ENCODE results near the gene NIP7. TPM values are rescaled to one million over a fixed set of nuclear protein-coding genes. Genes with fewer than 3 reads are reported as not detected.

Gene NIP7
- total RNA-seq, 1 experiment from 2014 or later, result 35.3 TPM

DNA sequence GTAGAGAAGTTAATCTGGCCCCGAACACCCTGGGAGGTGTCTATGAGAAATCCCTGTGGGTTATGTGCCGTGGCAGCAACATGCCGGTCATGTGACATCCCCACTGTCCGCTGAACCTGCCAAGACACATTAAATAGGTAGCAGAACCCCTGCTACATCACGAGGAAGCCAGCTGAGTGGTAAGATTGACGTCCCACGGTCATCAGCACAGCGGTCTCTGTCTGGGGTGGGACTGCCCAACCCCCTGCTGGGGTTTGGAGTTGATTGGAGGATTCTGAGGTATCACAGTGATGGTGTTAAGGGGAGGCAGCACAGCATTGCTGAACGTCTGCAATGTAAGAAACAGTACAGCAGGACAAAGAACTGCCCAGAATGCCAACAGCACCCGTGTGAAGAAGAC, 10.0 kb downstream of the NIP7 start:
- no peak overlapping the region for H3K27ac ChIP-seq (ENCODE audit: low read length)
- intact Hi-C loops (cut with micrococcal nuclease; ENCODE audit: unreplicated experiment) (no loop called here), in situ Hi-C loops (cut with HindIII; ENCODE audit: low pct_unique_long_range_greater_than_20kb, low sequenced_read_pairs) (no loop called here)
- POLR2A ChIA-PET, result no interaction called here
- no peaks in the 10 kb centered on the region for H3K4me1 ChIP-seq (ENCODE audit: control insufficient read depth, insufficient read depth, low read length)
- CTCF ChIA-PET, result no interaction called here
- TF ChIP-seq, protein P1, sequence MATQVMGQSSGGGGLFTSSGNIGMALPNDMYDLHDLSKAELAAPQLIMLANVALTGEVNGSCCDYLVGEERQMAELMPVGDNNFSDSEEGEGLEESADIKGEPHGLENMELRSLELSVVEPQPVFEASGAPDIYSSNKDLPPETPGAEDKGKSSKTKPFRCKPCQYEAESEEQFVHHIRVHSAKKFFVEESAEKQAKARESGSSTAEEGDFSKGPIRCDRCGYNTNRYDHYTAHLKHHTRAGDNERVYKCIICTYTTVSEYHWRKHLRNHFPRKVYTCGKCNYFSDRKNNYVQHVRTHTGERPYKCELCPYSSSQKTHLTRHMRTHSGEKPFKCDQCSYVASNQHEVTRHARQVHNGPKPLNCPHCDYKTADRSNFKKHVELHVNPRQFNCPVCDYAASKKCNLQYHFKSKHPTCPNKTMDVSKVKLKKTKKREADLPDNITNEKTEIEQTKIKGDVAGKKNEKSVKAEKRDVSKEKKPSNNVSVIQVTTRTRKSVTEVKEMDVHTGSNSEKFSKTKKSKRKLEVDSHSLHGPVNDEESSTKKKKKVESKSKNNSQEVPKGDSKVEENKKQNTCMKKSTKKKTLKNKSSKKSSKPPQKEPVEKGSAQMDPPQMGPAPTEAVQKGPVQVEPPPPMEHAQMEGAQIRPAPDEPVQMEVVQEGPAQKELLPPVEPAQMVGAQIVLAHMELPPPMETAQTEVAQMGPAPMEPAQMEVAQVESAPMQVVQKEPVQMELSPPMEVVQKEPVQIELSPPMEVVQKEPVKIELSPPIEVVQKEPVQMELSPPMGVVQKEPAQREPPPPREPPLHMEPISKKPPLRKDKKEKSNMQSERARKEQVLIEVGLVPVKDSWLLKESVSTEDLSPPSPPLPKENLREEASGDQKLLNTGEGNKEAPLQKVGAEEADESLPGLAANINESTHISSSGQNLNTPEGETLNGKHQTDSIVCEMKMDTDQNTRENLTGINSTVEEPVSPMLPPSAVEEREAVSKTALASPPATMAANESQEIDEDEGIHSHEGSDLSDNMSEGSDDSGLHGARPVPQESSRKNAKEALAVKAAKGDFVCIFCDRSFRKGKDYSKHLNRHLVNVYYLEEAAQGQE (IDR thresholded peaks at IDR 0.05; ENCODE audit: insufficient read depth in 1 of 2, low read depth in 2 of 2, low read length in 1 of 2), result no peak
- TF ChIP-seq SIN3A (IDR thresholded peaks at IDR 0.05; ENCODE audit: borderline replicate concordance, insufficient read depth, low read depth, low read length) (no peak), TCF7L2 (IDR thresholded peaks at IDR 0.05; ENCODE audit: low read depth, low read length) (no peak), POLR2AphosphoS5 (IDR thresholded peaks at IDR 0.05; ENCODE audit: low read depth, low read length) (no peak)
- TF ChIP-seq, protein P2, sequence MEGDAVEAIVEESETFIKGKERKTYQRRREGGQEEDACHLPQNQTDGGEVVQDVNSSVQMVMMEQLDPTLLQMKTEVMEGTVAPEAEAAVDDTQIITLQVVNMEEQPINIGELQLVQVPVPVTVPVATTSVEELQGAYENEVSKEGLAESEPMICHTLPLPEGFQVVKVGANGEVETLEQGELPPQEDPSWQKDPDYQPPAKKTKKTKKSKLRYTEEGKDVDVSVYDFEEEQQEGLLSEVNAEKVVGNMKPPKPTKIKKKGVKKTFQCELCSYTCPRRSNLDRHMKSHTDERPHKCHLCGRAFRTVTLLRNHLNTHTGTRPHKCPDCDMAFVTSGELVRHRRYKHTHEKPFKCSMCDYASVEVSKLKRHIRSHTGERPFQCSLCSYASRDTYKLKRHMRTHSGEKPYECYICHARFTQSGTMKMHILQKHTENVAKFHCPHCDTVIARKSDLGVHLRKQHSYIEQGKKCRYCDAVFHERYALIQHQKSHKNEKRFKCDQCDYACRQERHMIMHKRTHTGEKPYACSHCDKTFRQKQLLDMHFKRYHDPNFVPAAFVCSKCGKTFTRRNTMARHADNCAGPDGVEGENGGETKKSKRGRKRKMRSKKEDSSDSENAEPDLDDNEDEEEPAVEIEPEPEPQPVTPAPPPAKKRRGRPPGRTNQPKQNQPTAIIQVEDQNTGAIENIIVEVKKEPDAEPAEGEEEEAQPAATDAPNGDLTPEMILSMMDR (IDR thresholded peaks at IDR 0.05), result no peak
- no peaks in the 10 kb centered on the region for H3K27me3 ChIP-seq (ENCODE audit: control insufficient read depth, insufficient read depth, low read length)
- no peak for DNase-seq (ENCODE audit: low read depth, low spot score)
- H3K36me3 ChIP-seq (ENCODE audit: control insufficient read depth, insufficient read depth, low read length), result no peaks in the 10 kb centered on the region
- ATAC-seq, result no peak
- no TSS peak for BruUV-seq (replicated peaks)
- no peaks in the 10 kb centered on the region for H3K9me3 ChIP-seq (ENCODE audit: control insufficient read depth, insufficient read depth, low read depth, low read length)
- no peak overlapping the region for H3K4me3 ChIP-seq (ENCODE audit: low read depth in 2 of 2, low read length in 2 of 2)

DNA sequence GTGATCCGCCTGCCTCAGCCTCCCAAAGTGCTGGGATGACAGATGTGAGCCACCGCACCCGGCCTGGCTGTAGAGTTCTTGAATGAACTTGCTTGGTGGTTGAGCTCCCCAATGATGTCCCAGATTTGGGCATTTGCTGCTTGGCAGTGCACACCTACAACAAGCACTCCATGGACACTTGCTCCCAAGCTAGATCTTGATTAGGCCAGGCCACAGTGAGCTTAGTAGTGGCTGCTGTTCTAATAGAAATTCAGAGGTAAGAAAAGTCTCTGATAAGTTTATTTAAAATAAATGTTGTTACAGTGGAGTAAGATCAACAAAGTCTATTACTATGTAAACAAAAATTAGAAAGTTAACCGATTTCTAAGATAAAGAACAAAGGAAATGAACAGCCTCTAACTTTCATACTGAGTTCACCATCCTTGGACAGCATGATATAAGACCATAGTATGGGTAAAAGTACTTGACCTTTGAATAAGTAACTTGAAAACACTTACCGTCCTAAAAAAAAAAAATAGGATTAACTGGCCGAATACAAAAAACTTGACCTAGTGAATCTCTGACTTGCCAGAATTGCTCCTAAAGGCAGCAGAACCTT, 11.1 kb downstream of the NIP7 start:
- no peak for TF ChIP-seq TCF7L2 (IDR thresholded peaks at IDR 0.05; ENCODE audit: low read depth, low read length)
- no peak for TF ChIP-seq POLR2AphosphoS5 (IDR thresholded peaks at IDR 0.05; ENCODE audit: low read depth, low read length)
- no peak for TF ChIP-seq SIN3A (IDR thresholded peaks at IDR 0.05; ENCODE audit: borderline replicate concordance, insufficient read depth, low read depth, low read length)
- TF ChIP-seq, protein P1 (IDR thresholded peaks at IDR 0.05; ENCODE audit: insufficient read depth in 1 of 2, low read depth in 2 of 2, low read length in 1 of 2), result no peak
- TF ChIP-seq, protein P2 (IDR thresholded peaks at IDR 0.05), result no peak
- intact Hi-C loops (cut with micrococcal nuclease; ENCODE audit: unreplicated experiment) (no loop called here), in situ Hi-C loops (cut with HindIII; ENCODE audit: low pct_unique_long_range_greater_than_20kb, low sequenced_read_pairs) (no loop called here)
- no TSS peak for BruUV-seq (replicated peaks)
- H3K27ac ChIP-seq (ENCODE audit: low read length), result no peak overlapping the region
- H3K4me1 ChIP-seq (ENCODE audit: control insufficient read depth, insufficient read depth, low read length), result no peaks in the 10 kb centered on the region
- DNase-seq (ENCODE audit: low read depth, low spot score), result no peak
- POLR2A ChIA-PET, result no interaction called here
- no peak for ATAC-seq
- H3K9me3 ChIP-seq (ENCODE audit: control insufficient read depth, insufficient read depth, low read depth, low read length), result no peaks in the 10 kb centered on the region
- H3K27me3 ChIP-seq (ENCODE audit: control insufficient read depth, insufficient read depth, low read length), result no peaks in the 10 kb centered on the region
- H3K4me3 ChIP-seq (ENCODE audit: low read depth in 2 of 2, low read length in 2 of 2), result no peak overlapping the region
- CTCF ChIA-PET, result interaction anchor here (0.9 kb wide), 1 partner anchor 575 kb away, joined by 3 read pairs; no protein-coding TSS in a partner anchor
- H3K36me3 ChIP-seq (ENCODE audit: control insufficient read depth, insufficient read depth, low read length), result peaks cover 2% of the 10 kb centered on the region; the same call in 1 of the 2 replicates

All from Panc1 (cell line).